ENCODE data around the gene FBXO31.

The FBXO31 gene

GRCh38 chr16:87332150-87332549 is 51.4 kb downstream of the FBXO31 start:
- DNase-seq (ENCODE audit: extremely low read depth, low read depth) = no peak
- no peak for TF ChIP-seq CTCF (IDR thresholded peaks at IDR 0.05; ENCODE audit: low read depth, low read length)

DNA sequence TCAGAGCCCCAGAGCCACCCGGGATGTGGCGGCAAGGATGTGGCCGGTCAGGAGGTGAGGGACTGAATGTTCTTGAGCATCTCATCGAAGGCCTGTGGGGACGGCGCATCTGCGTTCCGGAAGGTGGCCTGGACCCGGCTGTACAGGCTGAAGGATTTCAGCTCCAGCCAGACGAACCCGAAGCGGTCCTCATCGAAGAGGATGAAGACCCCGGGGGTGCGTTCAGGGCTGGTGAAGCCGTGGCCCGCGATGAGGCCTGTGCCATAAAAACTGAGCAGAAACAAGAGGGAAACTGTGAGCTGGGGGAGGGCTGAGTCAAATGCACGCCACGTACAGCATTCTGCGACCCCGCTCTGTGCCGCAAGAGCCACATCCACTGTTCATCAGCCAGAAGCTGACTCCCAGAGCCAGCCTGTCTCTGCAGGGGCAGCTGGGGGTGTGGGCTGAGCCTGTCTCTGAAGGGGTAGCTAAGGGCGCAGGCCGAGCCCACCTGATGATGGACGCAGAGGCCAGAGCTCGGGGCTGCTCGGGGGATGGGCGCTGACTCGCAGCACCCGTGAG is 52.3 kb downstream of the FBXO31 start:
- DNase-seq (ENCODE audit: extremely low read depth, low read depth) = no peak
- no peak for TF ChIP-seq CTCF (IDR thresholded peaks at IDR 0.05; ENCODE audit: low read depth, low read length)

GRCh38 chr16:87330646-87331045 is 52.9 kb downstream of the FBXO31 start:
- no peak for DNase-seq (ENCODE audit: extremely low read depth, low read depth)
- no peak for TF ChIP-seq CTCF (IDR thresholded peaks at IDR 0.05; ENCODE audit: low read depth, low read length)

- no peak for TF ChIP-seq CTCF (IDR thresholded peaks at IDR 0.05; ENCODE audit: low read depth, low read length)
Observed at GRCh38 chr16:87330257-87330624, 53.3 kb downstream of the FBXO31 start.

DNA sequence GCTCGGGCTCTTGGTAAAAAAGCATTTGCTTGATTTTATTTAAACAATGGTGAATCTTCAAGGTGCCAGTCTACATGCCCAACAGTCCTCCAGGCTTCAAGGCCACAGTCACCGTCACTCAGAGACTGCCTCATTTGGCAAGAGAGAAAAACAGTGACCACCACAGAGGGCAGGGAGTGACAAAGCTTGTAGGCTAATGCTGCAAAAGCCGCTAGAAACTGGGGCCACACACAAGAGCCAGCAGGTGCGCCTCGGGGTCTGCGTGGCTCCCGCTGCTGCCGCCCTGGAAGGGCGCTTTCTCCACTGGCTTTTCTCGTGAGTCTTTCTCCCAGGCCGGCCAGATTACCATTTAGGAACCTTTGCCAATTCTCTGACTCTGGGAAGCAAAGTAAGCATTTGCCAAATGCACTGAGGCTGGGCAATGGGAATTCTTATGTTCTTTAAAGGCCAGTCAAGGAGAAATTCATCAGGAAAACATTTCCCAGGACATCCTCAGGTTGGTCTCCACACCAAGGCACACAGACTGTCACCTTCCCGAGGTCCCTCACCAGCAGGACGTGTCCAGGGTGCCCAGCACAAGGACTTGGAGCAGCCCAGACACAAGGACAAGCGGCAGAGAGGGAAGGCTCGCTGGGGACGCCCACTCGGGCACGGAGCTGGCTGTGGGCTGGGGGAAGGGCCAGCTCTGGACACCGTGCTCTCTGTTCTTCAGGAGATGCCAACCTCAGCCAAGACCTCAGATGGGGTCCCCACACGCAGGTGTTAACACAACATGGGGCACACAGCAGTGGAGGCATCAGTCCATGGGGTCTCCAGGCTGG is 53.9 kb downstream of the FBXO31 start:
- TF ChIP-seq CTCF (IDR thresholded peaks at IDR 0.05; ENCODE audit: low read depth, low read length) = no peak
- no peak for DNase-seq (ENCODE audit: extremely low read depth, low read depth)

More at GRCh38 chr16:87330257-87330624, 53.3 kb downstream of the FBXO31 start:
- DNase-seq (ENCODE audit: extremely low read depth, low read depth) = no peak

GRCh38 chr16:87328846-87329245 is 54.7 kb downstream of the FBXO31 start:
- no peak for TF ChIP-seq CTCF (IDR thresholded peaks at IDR 0.05; ENCODE audit: low read depth, low read length)
- no peak for DNase-seq (ENCODE audit: extremely low read depth, low read depth)

- no peak for DNase-seq (ENCODE audit: extremely low read depth, low read depth)
Observed at GRCh38 chr16:87327798-87328495, 55.6 kb downstream of the FBXO31 start.

More at GRCh38 chr16:87327798-87328495, 55.6 kb downstream of the FBXO31 start:
- TF ChIP-seq CTCF (IDR thresholded peaks at IDR 0.05; ENCODE audit: low read depth, low read length) = no peak

Data from AG09319 (cell line).